Ishikawa (cell line): ENCODE results near the gene LVRN.

Experiments
- CEBPB ChIP-seq: IDR thresholded peaks from 2 replicates; pipeline ENCODE4 v1.6.1; 2012
- CREB1 ChIP-seq: IDR thresholded peaks from 2 replicates; pipeline ENCODE4 v1.6.1; 2012; ENCODE audit warnings: low read depth
- EGR1 ChIP-seq: IDR thresholded peaks from 2 replicates; pipeline ENCODE4 v1.6.1; 2012
- EP300 ChIP-seq: IDR thresholded peaks from 2 replicates; pipeline ENCODE4 v1.6.1; 2012; ENCODE audit warnings: borderline replicate concordance
- FOXM1 ChIP-seq: IDR thresholded peaks from 2 replicates; pipeline ENCODE4 v1.6.1; 2012; ENCODE audit warnings: low read depth, borderline replicate concordance
- MAX ChIP-seq: IDR thresholded peaks from 2 replicates; pipeline ENCODE4 v1.6.1; 2012
- NFIC ChIP-seq: IDR thresholded peaks from 2 replicates; pipeline ENCODE4 v1.6.1; 2012
- RAD21 ChIP-seq: IDR thresholded peaks from 2 replicates; pipeline ENCODE4 v1.6.1; 2012; ENCODE audit warnings: low read depth
- REST ChIP-seq: IDR thresholded peaks from 2 replicates; pipeline ENCODE4 v1.6.1; 2012; ENCODE audit warnings: low read depth, mild to moderate bottlenecking
- TAF1 ChIP-seq: IDR thresholded peaks from 2 replicates; pipeline ENCODE4 v1.6.1; 2012; ENCODE audit warnings: low read depth, mild to moderate bottlenecking
- TCF12 ChIP-seq: IDR thresholded peaks from 2 replicates; pipeline ENCODE4 v1.6.1; 2012; ENCODE audit warnings: low read depth
- TEAD4 ChIP-seq: IDR thresholded peaks from 2 replicates; pipeline ENCODE4 v1.6.1; 2012
- USF1 ChIP-seq: IDR thresholded peaks from 2 replicates; pipeline ENCODE4 v1.6.1; 2012
- YY1 ChIP-seq: IDR thresholded peaks from 2 replicates; pipeline ENCODE4 v1.6.1; 2012; ENCODE audit warnings: low read depth
- ZBTB7A ChIP-seq: IDR thresholded peaks from 2 replicates; pipeline ENCODE4 v1.6.1; 2012; ENCODE audit warnings: low read depth

The LVRN gene

GRCh38 chr5:115962239-115962564 is at the start of gene LVRN:
Gene LVRN (plus strand): TSS chr5:115962475. CDS start chr5:115962618, 143 bp downstream.
- TF ChIP-seq MAX, result no peak
- no peak for TF ChIP-seq YY1
- no peak for TF ChIP-seq TEAD4
- TF ChIP-seq ZBTB7A, result no peak
- no peak for TF ChIP-seq CREB1
- TF ChIP-seq CEBPB, result no peak
- no peak for TF ChIP-seq REST
- TF ChIP-seq EGR1, result no peak
- no peak for TF ChIP-seq NFIC
- no peak for TF ChIP-seq RAD21
- TF ChIP-seq USF1, result no peak
- TF ChIP-seq TCF12, result no peak
- no peak for TF ChIP-seq TAF1
- TF ChIP-seq FOXM1, result no peak

DNA sequence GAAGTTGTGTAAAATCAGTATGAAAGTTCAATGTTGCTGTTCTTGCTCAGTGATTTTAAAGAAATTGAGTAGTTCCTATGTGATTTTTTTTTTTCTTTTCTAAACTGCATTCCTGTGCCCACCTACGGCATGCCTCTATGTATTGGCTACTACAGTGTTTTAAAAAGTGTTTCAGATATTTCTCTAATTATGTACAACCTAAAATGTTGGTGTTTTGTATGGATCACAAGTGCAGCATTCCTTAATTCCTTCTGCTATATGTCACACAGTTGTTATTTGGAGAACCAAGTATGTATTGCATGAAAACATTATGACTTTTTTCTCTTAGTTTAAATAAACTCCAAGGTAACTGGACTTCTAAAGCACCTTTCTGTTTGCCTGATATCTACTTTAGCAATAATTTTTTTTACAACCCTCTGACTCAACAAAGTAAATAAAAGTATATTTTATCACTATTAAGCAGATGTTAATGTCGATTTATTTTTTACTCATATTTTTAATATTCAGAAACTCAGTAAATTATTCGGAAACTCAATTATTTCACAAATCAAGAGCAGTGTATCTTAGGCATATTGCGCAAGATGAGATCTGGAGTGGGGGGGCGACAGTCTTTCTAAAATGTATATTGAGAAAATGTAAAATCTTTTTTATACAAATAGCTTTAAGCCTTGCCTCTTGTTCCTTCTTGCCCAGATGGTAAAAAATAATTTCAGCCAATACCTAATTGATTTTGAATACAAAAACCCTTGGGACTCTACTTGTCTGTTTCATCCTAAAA is 48.5 kb upstream of the LVRN start:
- TF ChIP-seq CEBPB, result peak; percentile 87

DNA sequence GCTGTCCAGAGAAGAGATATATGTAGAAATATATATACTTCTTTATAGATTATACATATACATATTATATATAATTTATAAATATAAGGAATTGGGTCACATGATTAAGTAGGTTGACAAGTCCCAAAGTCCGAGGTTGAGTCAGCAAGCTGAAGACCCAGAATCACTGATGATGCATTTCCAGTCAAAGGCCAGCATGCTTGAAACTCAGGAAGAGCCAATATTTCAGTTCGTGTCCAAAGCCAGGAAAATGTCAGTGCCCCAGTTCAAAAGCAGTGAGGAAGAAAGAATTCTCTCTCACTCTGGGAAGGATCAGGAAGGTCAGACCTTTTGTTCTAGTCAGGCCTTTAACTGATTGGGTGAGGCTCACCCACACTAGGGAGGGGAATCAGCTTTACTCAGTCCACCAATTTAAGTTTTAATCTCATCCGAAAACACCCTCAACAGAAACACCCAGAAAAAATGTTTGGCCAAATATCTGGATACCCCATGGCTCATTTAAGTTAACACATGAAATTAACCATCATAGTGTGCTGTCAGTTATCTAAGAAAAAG is 42.0 kb upstream of the LVRN start:
- TF ChIP-seq CREB1 (no peak), EGR1 (no peak), RAD21 (no peak), EP300 (no peak), REST (no peak)

DNA sequence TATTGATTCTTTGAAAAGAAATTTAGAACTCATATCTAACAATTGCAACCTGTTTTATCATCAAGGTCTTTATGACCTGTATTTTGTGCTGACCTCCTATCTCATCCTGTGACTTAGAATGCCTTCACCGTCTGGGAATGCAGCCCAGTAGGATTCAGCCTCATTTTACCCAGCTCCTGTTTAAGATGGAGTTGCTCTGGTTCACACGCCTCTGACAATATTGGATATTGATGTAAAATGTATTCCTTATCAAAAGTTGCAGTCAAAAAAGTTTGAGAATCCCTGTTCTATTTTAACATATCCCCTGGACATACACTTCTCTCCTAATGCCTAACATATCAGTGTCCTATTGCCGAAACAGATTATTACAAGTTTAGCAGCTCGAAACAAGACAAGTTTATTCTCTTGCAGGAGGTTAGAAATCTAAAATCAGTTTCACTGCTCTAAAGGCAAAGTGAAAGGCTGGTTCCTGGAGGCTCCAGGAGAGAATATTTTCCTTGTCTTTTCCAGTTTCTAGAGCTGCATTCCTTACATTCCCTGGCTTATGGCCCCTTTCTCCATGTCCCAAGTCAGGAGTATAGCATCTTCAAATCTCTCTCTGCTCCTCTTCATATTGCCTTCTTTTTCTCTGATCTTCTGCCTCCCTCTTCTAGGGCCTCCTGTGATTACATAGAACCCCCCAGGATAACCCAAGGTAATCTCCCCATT is 31.5 kb upstream of the LVRN start:
- no peak for TF ChIP-seq EP300
- TF ChIP-seq FOXM1, result no peak
- TF ChIP-seq CEBPB, result no peak
- no peak for TF ChIP-seq USF1
- no peak for TF ChIP-seq TCF12
- no peak for TF ChIP-seq TAF1
- no peak for TF ChIP-seq MAX
- no peak for TF ChIP-seq EGR1
- no peak for TF ChIP-seq TEAD4
- TF ChIP-seq REST, result no peak
- no peak for TF ChIP-seq YY1
- TF ChIP-seq NFIC, result no peak
- TF ChIP-seq CREB1, result no peak
